ENCODE measurements around the gene SEMA3G. TPM values are rescaled to one million over a fixed set of nuclear protein-coding genes. Genes with fewer than 3 reads are reported as not detected.

The SEMA3G gene
- total RNA-seq (2022; extraction: Qiagen RNA extraction; ENCODE audit: low read depth) = 0.07 to 0.15 TPM (median 0.12 TPM) in 5 replicates

DNA sequence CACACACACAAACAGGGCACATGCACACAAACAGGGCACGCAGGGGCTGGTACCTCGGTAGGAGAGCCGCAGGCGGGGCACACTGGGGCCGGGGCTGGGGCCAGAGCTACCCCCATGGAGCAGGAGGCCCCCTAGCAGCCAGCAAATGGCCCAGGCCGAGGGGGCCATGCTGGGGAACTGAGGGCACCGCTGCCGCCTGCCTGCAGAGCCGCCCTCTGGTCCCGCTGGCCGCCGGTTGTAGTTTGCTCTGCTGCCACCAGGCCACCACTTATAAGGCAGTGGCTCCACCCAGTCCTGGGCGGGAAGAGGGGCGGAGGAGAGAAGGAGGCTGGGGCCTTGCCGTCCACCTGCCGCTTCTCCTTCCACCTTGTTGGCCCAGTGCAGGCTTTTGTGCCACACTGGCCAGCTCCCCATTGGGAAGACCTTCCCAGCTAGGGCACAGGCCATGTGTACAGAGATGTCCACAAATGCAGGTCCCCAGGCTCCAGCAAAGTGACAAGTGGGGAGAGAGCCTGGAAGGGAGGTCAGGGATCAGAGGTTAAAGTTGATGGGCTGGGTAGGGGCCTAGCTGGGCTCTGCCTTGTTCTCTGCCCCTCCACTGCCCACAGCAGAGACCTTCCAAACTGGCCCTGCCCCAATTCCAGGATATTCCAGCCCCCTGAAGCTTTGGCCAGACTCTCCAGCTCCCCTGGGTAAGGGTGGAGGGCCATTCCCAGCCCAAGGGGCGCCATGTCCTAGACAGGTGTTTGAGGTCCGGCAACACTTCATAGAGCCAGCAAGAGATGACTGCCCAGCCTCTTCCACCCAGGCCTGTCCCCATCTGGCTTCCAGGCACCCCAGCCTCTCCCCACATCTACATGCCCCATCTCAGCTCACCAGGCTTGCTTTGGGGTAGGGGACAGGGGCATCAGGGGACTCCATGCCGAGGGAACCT lies at the start of gene SEMA3G:
TSS of gene SEMA3G (minus strand) at position 244 of the 934 bp plus-strand sequence. CDS start at position 168, 76 bp downstream.

DNA sequence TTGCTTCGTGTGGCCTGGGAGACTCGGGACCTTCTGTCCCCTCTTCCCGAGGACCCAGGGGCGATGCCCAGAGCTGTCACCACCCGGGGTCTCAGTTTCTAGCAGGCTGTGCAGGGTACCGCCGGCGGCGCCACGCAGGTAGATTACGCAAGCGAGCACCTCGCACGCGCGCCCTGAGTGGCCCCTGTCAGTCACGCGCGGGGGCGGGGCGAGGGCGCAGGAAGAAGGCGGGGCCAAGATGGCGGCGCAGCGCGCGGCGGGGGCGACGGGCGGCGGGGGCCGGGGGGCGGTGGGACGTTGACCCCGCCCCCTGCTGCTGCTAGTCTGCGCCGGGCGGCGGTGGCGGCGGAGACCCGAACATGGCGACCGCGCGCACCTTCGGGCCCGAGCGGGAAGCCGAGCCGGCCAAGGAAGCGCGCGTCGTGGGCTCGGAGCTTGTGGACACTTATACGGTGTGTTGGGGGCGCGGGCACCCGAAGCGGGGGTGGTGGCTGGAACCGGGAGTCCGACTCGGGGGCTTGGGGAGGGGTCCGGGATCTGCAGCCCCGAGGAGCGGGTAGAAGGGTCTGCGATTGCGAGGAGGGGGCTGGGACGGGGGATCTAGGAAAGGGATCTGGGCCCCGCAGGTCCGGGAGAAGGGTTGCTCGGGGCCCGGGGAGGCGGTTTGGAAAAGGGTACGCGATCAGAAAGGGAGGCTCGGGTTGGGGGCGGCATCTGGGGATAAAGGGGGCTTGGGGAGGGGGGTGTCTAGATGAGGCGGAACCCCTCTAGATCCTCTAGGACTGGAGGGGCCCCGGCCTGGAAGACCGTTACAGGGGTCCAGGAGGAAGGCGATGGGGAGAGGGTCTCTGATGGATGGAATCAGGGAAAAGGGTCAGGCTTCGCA lies 10.6 kb upstream of the SEMA3G start, which contains the start of gene NISCH:
TSS of gene NISCH (plus strand) at position 322 of the 886 bp plus-strand sequence. CDS start at position 360, 38 bp downstream.

DNA sequence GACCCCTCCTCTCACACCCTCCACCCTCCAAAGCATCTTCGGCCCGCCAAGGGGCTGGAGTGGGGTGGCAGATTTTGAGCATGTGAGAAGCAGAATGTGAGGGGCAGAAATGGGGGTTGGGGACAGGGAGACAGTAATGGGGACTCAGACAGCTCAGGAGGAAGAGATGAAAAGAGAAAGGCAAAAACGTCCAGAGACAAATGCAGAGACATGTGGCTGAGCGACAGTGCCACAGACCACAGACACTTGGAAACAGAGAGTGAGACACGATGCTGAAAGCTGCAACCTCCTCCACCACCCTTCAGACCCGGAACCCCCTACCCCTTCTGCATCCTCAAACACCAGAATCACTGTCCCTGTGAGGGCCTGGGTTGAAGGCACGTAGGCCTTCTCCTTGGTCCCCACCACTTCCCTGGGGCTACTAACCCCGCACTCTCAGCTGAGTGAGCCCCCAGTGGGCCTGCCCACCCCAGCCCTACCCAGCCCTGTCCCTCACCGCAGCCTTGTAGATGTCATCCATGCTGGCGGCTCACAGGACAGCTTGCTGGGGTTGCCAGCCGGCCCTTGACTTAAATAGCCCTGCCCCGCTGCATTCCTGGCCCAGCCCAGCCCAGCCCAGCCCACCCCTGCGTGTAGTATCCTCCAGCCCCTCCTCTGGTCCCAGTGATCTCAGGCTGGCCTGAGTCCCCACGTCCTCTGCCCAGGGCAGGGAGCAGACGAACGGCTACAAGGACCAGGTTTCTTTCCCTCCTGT lies 8.8 kb upstream of the SEMA3G start, which contains the start of gene TNNC1:
TSS of gene TNNC1 (minus strand) at position 546 of the 754 bp plus-strand sequence. CDS start at position 520, 26 bp downstream.

Other genes with a start within 250 kb of the SEMA3G start
- gene ALAS1, start 246.9 kb downstream of the SEMA3G start, total RNA-seq (2022; extraction: Qiagen RNA extraction; ENCODE audit: low read depth) = 38.4 to 51.7 TPM (median 49.5 TPM) in 5 replicates
- 0.18 TPM in 1 of 5 replicates, not detected in the others for gene TLR9, start 219.5 kb downstream of the SEMA3G start, total RNA-seq (2022; extraction: Qiagen RNA extraction; ENCODE audit: low read depth)
- gene TWF2, start 205.9 kb downstream of the SEMA3G start, total RNA-seq (2022; extraction: Qiagen RNA extraction; ENCODE audit: low read depth) = 51.7 to 79.8 TPM (median 69.4 TPM) in 5 replicates
- gene PPM1M, start 199.3 kb downstream of the SEMA3G start, total RNA-seq (2022; extraction: Qiagen RNA extraction; ENCODE audit: low read depth) = 3.5 to 5.8 TPM (median 5.1 TPM) in 5 replicates
- gene WDR82, start 166.5 kb downstream of the SEMA3G start, total RNA-seq (2022; extraction: Qiagen RNA extraction; ENCODE audit: low read depth) = 45.4 to 57.8 TPM (median 50.5 TPM) in 5 replicates
- 1.5 to 4.6 TPM (median 3.8 TPM) in 5 replicates for gene GLYCTK, start 157.3 kb downstream of the SEMA3G start, total RNA-seq (2022; extraction: Qiagen RNA extraction; ENCODE audit: low read depth)
- gene DNAH1, start 128.8 kb downstream of the SEMA3G start, total RNA-seq (2022; extraction: Qiagen RNA extraction; ENCODE audit: low read depth) = 0.72 to 1.6 TPM (median 0.89 TPM) in 5 replicates
- gene BAP1, start 35.1 kb downstream of the SEMA3G start, total RNA-seq (2022; extraction: Qiagen RNA extraction; ENCODE audit: low read depth) = 25.6 to 40.0 TPM (median 38.8 TPM) in 5 replicates
- gene PHF7, start 34.4 kb downstream of the SEMA3G start, total RNA-seq (2022; extraction: Qiagen RNA extraction; ENCODE audit: low read depth) = 2.1 to 4.5 TPM (median 2.7 TPM) in 5 replicates
- 0.87 to 2.3 TPM (median 1.2 TPM) in 5 replicates for gene TNNC1, start 8.9 kb upstream of the SEMA3G start, total RNA-seq (2022; extraction: Qiagen RNA extraction; ENCODE audit: low read depth)
- 10.9 to 17.3 TPM (median 14.4 TPM) in 5 replicates for gene NISCH, start 10.5 kb upstream of the SEMA3G start, total RNA-seq (2022; extraction: Qiagen RNA extraction; ENCODE audit: low read depth)
- 0.09 to 0.14 TPM in 2 of 5 replicates, not detected in the others for gene STAB1, start 50.2 kb upstream of the SEMA3G start, total RNA-seq (2022; extraction: Qiagen RNA extraction; ENCODE audit: low read depth)
- 70.6 to 110 TPM (median 101 TPM) in 5 replicates for gene NT5DC2, start 88.8 kb upstream of the SEMA3G start, total RNA-seq (2022; extraction: Qiagen RNA extraction; ENCODE audit: low read depth)
- 43.4 to 69.8 TPM (median 59.8 TPM) in 5 replicates for gene UQCC5, start 91.5 kb upstream of the SEMA3G start, total RNA-seq (2022; extraction: Qiagen RNA extraction; ENCODE audit: low read depth)
- 10.7 to 17.2 TPM (median 14.0 TPM) in 5 replicates for gene PBRM1, start 240.8 kb upstream of the SEMA3G start, total RNA-seq (2022; extraction: Qiagen RNA extraction; ENCODE audit: low read depth)
- 81.3 to 199 TPM (median 94.2 TPM) in 5 replicates for gene GNL3, start 240.9 kb upstream of the SEMA3G start, total RNA-seq (2022; extraction: Qiagen RNA extraction; ENCODE audit: low read depth)